ENCODE data around the gene EP400. TPM values are rescaled to one million over a fixed set of nuclear protein-coding genes. Genes with fewer than 3 reads are reported as not detected.

The EP400 gene
- total RNA-seq, 1 experiment from 2014 or later = 61.7 TPM

DNA sequence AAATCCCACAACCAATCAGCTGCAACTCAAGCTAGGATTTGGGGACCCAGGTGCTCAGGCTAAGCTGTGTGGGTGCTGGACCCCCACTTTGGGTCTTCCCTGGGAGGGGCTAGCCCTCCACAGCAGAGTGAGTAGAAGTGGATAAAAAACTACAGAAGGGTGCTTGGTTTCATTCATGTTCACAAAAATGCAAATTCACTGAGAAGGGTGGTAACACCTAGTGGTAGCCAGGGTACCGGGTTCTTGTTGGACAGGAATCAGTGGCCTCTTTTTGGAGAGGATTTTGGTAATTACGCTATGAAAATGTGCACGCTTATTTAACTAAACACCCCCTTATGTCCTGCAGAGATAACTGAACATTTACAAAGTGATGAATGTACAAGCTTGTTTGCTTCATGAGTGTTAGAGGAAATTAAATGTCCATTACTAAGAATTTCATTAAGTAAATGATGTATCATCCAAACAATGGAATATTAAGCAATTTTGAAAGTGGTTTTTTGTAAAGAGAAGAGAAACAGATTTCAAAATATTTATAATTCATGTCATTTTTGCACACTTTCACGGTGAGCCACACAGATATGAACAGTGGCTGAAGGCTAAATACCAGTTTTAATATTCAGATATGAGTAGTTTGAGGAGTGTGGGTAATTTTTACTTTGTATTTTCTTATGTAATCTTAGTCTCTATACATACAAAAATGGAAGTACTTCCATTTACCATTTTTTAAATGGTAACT lies 116.0 kb downstream of the EP400 start:
- Histone ChIP-seq H2BK15ac (ENCODE audit: low read depth, low read length) (no peak overlapping the region), H2BK12ac (ENCODE audit: insufficient read length, low read depth, low read length) (no peak overlapping the region), H3K18ac (ENCODE audit: insufficient read length, low read depth, low read length) (no peak overlapping the region), H3K9ac (ENCODE audit: extremely low read depth, insufficient read length, low read length) (no peak overlapping the region), H4K20me1 (ENCODE audit: control insufficient read depth, insufficient read depth, insufficient read length) (no peaks in the 10 kb centered on the region), H3K27me3 (ENCODE audit: insufficient read depth, low read length) (no peaks in the 10 kb centered on the region), H2BK5ac (ENCODE audit: insufficient read length, low read length) (no peak overlapping the region), H2BK120ac (ENCODE audit: low read depth, low read length, poor library complexity, severe bottlenecking) (no peak overlapping the region), H3K23ac (ENCODE audit: insufficient read length, low read depth, low read length) (no peak overlapping the region), H3K4me2 (ENCODE audit: insufficient read depth, insufficient read length, low read length) (no peak overlapping the region), H4K91ac (ENCODE audit: insufficient read length, low read depth, low read length) (no peak overlapping the region), H3K79me1 (ENCODE audit: insufficient read depth, low read depth, low read length, poor library complexity, severe bottlenecking) (no peaks in the 10 kb centered on the region), H3K23me2 (ENCODE audit: insufficient read length, low read depth, low read length, poor library complexity, severe bottlenecking) (no peaks in the 10 kb centered on the region), H2AFZ (ENCODE audit: low read length) (no peak overlapping the region), H4K8ac (replicated peaks; ENCODE audit: insufficient read length, low read depth, low read length) (no peak overlapping the region), H3K9me3 (ENCODE audit: control insufficient read depth, low read depth, low read length) (no peaks in the 10 kb centered on the region), H3T11ph (ENCODE audit: low read length) (no peak overlapping the region), H2BK20ac (ENCODE audit: low read depth, low read length, poor library complexity, severe bottlenecking) (no peak overlapping the region), H3K79me2 (ENCODE audit: insufficient read depth, low read length) (no peaks in the 10 kb centered on the region), H2AK5ac (ENCODE audit: insufficient read length, low read length) (no peak overlapping the region), H3K14ac (ENCODE audit: insufficient read depth, low read length) (no peak overlapping the region), H3K4ac (ENCODE audit: low read depth, low read length) (no peak overlapping the region), H3K56ac (ENCODE audit: insufficient read length, low read depth, low read length) (no peak overlapping the region), H3K4me1 (ENCODE audit: insufficient read depth, low read length) (no peaks in the 10 kb centered on the region), H4K5ac (ENCODE audit: insufficient read length, low read depth, low read length) (no peak overlapping the region), H3K27ac (ENCODE audit: insufficient read length, low read depth, low read length) (no peak overlapping the region)
- Mint-ChIP-seq H3K4me1 (no peaks in the 10 kb centered on the region), H3K27ac (peak overlapping the region in 1 of 3 experiments; percentile 64; a peak in 1 of 7 replicates), H3K36me3 (ENCODE audit: insufficient read depth in 1 of 3, low read depth in 3 of 3) (peaks cover 30 to 75% (median 72%) of the 10 kb centered on the region in 3 experiments; a peak in 6 of 7 replicates), H3K4me3 (no peak overlapping the region), H3K9me3 (no peaks in the 10 kb centered on the region), H3K27me3 (ENCODE audit: low read depth) (no peaks in the 10 kb centered on the region)
- TF ChIP-seq, protein P1, sequence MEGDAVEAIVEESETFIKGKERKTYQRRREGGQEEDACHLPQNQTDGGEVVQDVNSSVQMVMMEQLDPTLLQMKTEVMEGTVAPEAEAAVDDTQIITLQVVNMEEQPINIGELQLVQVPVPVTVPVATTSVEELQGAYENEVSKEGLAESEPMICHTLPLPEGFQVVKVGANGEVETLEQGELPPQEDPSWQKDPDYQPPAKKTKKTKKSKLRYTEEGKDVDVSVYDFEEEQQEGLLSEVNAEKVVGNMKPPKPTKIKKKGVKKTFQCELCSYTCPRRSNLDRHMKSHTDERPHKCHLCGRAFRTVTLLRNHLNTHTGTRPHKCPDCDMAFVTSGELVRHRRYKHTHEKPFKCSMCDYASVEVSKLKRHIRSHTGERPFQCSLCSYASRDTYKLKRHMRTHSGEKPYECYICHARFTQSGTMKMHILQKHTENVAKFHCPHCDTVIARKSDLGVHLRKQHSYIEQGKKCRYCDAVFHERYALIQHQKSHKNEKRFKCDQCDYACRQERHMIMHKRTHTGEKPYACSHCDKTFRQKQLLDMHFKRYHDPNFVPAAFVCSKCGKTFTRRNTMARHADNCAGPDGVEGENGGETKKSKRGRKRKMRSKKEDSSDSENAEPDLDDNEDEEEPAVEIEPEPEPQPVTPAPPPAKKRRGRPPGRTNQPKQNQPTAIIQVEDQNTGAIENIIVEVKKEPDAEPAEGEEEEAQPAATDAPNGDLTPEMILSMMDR (conservative IDR thresholded peaks at IDR 0.05) = no peak
- no CpG with 5 or more reads among the region's 4 CpGs for WGBS (ENCODE audit: extremely low coverage, insufficient read length, low lambda C conversion rate)
- DNase-seq = no peak
